Measurements from ENCODE around the gene ST3GAL2.

GRCh38 chr16:70364399-70364798 lies 74.5 kb downstream of the ST3GAL2 start:
- TF ChIP-seq CTCF (IDR thresholded peaks at IDR 0.05; ENCODE audit: low read depth, low read length) = 0 out of 2 replicates have a peak, but pooled peaks have one; percentile 13
- no peak for TF ChIP-seq EZH2phosphoT487 (IDR thresholded peaks at IDR 0.05; ENCODE audit: low read depth)
